C4-2B (cell line): ENCODE results near the gene ZGPAT.

Experiments
- H3K27ac ChIP-seq: fragments of 450-650 bp; 2 replicates; pipeline ENCODE4 v1.5.1; 2017
- CTCF ChIP-seq: fragments of 450-650 bp; conservative IDR thresholded peaks from 2 replicates; pipeline ENCODE4 v1.5.1; 2017; ENCODE audit warnings: mild to moderate bottlenecking
- ZFX ChIP-seq: fragments of 450-650 bp; IDR thresholded peaks from 2 replicates; pipeline ENCODE4 v1.6.1; 2017

Gene ZGPAT

DNA sequence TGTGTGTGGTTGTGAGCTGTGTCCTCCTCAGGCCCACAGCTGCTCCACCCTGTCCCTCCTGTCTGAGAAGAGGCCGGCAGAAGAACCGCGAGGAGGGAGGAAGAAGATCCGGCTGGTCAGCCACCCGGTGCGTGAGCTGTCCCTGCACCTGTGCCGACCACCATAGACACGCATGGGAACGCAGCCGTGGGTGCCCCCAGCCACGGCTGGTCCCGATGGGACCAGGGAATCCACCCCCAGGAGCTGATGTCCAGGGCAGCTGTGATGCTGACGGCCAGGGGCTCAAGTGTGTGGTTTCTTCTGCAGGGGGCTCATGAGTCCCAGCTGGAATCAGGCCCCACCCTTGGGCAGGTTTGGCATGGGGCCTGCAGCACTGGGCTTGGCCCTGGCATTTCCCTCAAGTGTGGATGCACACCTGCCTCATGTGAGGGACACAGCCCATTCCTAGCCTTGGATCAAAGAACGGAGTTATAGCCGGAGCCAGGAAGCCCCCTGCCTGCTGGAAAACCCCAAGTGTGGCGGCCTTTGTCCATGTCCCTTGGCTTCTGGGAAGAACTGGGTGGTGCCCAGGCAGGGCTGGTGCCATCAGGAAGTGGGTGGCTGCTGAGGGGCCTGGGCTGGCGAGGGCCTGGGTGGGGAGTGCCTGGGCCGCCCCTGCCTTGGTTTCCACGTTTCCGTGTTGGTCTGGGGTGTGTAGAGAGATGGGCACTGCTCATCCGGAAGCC lies 16.0 kb upstream of the ZGPAT start:
- TF ChIP-seq CTCF (no peak), ZFX (no peak)
- no peak overlapping the region for H3K27ac ChIP-seq

GRCh38 chr20:63692436-63693082 lies 15.3 kb upstream of the ZGPAT start:
- no peak overlapping the region for H3K27ac ChIP-seq
- TF ChIP-seq CTCF (no peak), ZFX (no peak)

DNA sequence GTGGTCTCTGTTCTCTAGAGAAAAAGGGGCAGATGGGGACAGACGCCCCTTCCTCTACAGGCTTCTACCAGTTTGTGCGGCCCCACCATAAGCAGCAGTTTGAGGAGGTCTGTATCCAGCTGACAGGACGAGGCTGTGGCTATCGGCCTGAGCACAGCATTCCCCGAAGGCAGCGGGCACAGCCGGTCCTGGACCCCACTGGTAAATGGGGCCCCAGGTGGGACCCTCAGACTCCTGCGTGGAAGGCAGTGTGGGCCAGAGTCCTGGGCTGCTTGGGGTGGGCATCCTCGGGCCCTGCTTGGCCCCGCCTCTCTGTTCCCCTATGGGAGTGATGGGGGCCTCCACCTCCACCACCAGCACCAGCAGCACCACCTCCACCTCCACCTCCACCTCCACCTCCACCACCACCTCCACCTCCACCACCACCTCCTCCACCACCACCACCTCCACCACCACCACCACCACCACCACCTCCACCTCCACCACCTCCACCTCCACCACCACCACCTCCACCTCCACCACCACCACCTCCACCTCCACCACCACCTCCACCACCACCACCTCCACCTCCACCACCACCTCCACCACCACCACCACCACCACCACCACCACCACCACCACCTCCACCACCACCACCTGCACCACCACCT lies 14.6 kb upstream of the ZGPAT start:
- no peak overlapping the region for H3K27ac ChIP-seq
- TF ChIP-seq ZFX (no peak), CTCF (no peak)

DNA sequence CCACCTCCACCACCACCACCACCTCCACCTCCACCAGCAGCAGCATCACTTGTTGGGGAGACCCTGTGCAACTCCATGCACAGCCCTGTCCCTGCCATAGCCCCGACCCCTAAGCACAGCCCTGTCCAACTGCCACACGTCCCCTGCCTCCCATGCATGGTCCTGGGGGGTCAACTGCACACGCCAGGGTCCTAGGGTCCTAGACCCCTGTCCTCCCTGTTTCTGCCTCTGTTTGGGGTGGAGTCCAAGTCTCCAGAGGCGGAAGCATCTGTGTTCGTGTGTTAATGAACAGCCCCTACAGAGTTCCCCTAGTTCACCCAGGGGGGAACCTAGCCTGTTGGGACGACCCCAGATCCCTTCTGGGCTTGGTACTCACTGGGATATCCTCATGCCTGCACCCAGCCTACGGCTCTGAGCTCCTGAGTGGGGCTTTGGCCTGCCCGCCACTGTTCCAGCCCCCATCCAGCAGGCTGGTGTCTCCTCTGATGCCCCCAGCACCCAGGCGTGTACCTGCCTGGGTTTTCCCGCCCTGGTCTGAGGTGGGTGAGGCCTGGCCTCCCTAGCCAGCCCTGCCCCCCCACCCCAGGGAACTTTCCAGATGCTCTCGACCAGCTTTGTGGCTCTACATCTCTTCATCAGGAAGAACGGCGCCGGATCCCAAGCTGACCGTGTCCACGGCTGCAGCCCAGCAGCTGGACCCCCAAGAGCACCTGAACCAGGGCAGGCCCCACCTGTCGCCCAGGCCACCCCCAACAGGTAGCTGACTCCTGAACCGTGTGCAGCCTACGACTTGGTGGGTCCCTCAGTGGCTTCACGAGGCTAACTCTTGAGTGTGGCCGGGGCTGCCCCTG lies 13.9 kb upstream of the ZGPAT start:
- no peak for TF ChIP-seq ZFX
- no peak for TF ChIP-seq CTCF
- no peak overlapping the region for H3K27ac ChIP-seq

- no peak overlapping the region for H3K27ac ChIP-seq
- no peak for TF ChIP-seq CTCF
- TF ChIP-seq ZFX, result no peak
Measured at GRCh38 chr20:63694584-63695423, 13.0 kb upstream of the ZGPAT start.

- TF ChIP-seq CTCF (no peak), ZFX (no peak)
- no peak overlapping the region for H3K27ac ChIP-seq
Measured at GRCh38 chr20:63695424-63696305, 12.2 kb upstream of the ZGPAT start.
